GM13976 (cell line): ENCODE results near the gene OR11L1.

Experiments used
- DNase-seq: peaks from one replicate; pipeline ENCODE4 v3.0.0; 2012; ENCODE audit warnings: low spot score
- CTCF ChIP-seq: IDR thresholded peaks from 2 replicates; pipeline ENCODE4 v1.5.1; 2012; ENCODE audit warnings: borderline replicate concordance, mild to moderate bottlenecking; ENCODE audit not compliant: insufficient read depth; ENCODE audit errors: extremely low read depth, missing control alignments, control extremely low read depth
- in situ Hi-C: fragments of 300-500 bp; cut with MboI; formaldehyde crosslinking; loops from one replicate; pipeline ENCODE4 v1.12.0; 2022; ENCODE audit warnings: low sequenced_read_pairs, mixed read lengths, inconsistent platforms; ENCODE audit not compliant: unreplicated experiment

Gene OR11L1

GRCh38 chr1:247845693-247846017 lies 4.0 kb upstream of the OR11L1 start:
- in situ Hi-C loops = no loop called here
- TF ChIP-seq CTCF = no peak
- DNase-seq = no peak

GRCh38 chr1:247845011-247845692 lies 3.5 kb upstream of the OR11L1 start:
- no peak for DNase-seq

GRCh38 chr1:247843411-247843810 lies 1.7 kb upstream of the OR11L1 start:
- DNase-seq = no peak
- TF ChIP-seq CTCF = no peak
- in situ Hi-C loops = no loop called here

More at GRCh38 chr1:247845011-247845692, 3.5 kb upstream of the OR11L1 start:
- TF ChIP-seq CTCF = no peak
- in situ Hi-C loops = no loop called here

GRCh38 chr1:247840818-247841217 lies 878 bp downstream of the OR11L1 start:
- in situ Hi-C loops = no loop called here
- no peak for DNase-seq
- TF ChIP-seq CTCF = no peak

- in situ Hi-C loops = no loop called here
- no peak for TF ChIP-seq CTCF
These were observed 8.1 kb downstream of the OR11L1 start for GRCh38 chr1:247833601-247834000.

GRCh38 chr1:247829656-247830055 lies 12.0 kb downstream of the OR11L1 start:
- in situ Hi-C loops = no loop called here
- TF ChIP-seq CTCF = no peak
- DNase-seq = no peak

More at GRCh38 chr1:247833601-247834000, 8.1 kb downstream of the OR11L1 start:
- DNase-seq = no peak
